ACHN (cell line): ENCODE measurements around the gene GRK7.
"Not testable (repeated sequence)": the region's sequence is repeated elsewhere in the genome, so short reads cannot be mapped to it uniquely, and the experiment has no call there.

Experiments used
- DNase-seq: peaks from one replicate; pipeline ENCODE4 v3.0.0-alpha.2; 2015
- in situ Hi-C: cut with HindIII; loops from 2 replicates; pipeline ENCODE4 v1.10.0; 2017; ENCODE audit warnings: low sequenced_read_pairs, low pct_ligation_motif_present, low pct_unique_long_range_greater_than_20kb

Gene GRK7

GRCh38 chr3:141746962-141747361, 16.2 kb upstream of the GRK7 start:
- in situ Hi-C loops, result no loop called here

DNA sequence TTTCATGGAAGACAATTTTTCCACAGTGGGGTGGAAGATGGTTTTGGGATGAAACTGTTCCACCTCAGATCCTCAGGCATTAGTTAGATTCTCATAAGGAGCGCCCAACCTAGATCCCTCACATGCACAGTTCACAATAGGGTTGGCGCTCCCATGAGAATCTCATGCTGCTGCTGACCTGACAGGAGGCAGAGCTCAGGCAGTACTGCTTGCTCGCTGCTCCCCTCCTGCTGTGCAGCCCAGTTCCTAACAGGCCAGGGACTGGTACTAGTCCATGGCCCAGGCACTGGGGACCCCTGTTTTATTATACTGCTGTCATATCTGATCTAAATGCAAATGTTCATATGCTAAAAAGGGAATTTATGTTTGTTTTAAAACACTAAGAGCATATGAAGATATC, 9.8 kb upstream of the GRK7 start:
- DNase-seq, result no peak
- in situ Hi-C loops, result no loop called here

More at GRCh38 chr3:141746962-141747361, 16.2 kb upstream of the GRK7 start:
- DNase-seq, result no peak

DNA sequence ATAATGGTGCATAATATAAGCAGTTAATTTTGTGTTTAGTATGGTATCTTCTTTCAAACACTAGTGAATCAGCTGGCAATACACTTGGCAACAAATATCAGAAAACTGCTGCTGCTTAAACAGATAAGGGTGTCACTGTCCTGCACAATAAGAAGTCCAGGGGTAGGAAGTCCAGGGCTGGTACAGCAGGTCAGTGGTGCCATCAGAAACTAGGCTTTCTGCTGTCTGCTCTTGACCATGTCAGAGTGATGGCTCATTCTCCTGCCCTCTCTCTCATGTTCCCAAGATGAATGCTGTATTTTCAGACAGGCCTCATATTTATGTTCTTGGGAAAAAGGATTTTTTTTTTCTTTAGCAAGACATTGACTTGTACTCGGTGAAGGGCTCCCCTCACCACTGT, 9.2 kb upstream of the GRK7 start:
- in situ Hi-C loops, result no loop called here

GRCh38 chr3:141762552-141762951, 656 bp upstream of the GRK7 start:
- in situ Hi-C loops, DNase-seq: not testable (repeated sequence)

More for the DNA sequence above, 9.2 kb upstream of the GRK7 start:
- DNase-seq, result no peak

DNA sequence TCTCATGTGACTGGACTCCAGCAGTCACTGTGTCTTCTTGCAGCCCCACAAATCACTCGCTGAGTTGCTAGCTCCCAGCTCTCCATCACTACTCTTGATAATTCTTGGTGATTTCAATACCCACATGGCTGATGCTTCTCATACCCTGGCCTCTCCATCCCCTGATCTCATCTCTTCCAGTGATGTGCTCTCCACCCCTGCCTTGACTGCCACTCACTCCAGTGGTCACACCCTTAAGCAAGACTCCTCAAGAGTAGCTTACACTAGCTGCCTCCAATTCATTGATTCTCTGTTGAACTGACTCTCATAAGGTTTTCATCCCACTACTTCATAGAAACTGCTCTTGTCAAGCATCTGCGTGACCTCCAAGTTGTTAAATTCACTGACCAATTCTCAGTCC, 837 bp downstream of the GRK7 start:
- in situ Hi-C loops, result no loop called here
- DNase-seq, result no peak

DNA sequence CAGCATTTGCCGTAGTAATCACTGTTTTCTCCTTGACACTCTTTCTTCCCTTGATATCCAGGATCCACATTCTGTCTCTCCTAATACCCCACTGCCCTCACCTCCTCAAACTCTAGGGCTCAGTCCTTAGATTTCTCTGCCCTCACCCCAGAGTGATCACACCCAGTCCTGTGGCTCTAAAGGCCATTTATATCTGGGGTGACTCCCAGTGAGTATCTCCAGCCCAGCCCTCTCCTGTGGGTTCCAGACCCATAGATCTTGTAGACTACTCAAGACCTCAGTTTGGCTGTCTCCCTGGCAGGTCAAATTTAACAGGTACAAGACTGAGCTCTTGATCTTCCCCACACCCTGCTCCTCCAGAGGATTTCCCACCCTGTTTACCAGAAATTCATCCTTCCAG, 1.3 kb downstream of the GRK7 start:
- in situ Hi-C loops, result no loop called here
- DNase-seq, result no peak

DNA sequence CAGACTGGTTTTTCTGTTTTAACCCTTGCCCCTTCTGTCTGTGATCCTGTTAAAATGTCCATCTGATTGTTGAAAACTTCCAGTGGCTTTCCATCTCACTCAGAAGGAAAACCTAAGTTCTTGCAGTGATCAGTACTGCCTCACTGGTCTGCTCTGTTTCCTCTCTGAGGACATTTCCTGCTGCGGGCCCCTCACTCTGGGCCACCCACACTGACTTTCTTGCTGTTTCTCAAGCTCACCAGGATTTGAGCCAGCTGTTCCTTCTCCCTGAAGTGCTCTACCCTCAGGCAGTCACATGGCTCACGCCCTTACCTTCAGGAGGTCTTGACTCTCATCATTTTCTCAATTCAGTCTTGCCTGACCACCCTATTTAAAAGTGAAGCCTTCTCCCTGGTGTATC, 1.8 kb downstream of the GRK7 start:
- no peak for DNase-seq
- in situ Hi-C loops, result no loop called here

GRCh38 chr3:141767066-141767465, 3.9 kb downstream of the GRK7 start:
- DNase-seq, result no peak
- in situ Hi-C loops, result no loop called here

- no peak for DNase-seq
- in situ Hi-C loops, result no loop called here
Measured at GRCh38 chr3:141769221-141769894, 6.2 kb downstream of the GRK7 start.

- in situ Hi-C loops, result no loop called here
- DNase-seq, result no peak
Measured at GRCh38 chr3:141773676-141774075, 10.5 kb downstream of the GRK7 start.

DNA sequence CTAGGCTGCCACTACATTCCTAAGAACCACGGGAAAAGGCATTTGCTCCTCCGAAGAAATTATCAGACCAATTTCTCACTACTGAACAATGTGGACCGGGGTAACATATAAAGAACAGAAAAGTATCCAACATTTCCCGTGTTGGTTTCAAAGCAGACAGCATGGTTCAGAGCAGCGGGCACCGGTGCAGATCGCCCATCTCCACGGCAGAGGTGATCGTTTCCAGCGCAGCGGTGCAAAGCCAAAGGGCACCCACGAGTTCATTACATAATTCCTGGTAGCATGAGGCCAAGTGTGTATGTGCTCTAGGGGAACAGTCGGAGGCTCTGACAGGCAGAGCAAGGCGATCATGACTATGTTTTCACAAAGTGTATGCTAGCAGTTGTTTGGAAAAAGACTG, 13.2 kb downstream of the GRK7 start:
- DNase-seq, result no peak
- in situ Hi-C loops, result no loop called here

DNA sequence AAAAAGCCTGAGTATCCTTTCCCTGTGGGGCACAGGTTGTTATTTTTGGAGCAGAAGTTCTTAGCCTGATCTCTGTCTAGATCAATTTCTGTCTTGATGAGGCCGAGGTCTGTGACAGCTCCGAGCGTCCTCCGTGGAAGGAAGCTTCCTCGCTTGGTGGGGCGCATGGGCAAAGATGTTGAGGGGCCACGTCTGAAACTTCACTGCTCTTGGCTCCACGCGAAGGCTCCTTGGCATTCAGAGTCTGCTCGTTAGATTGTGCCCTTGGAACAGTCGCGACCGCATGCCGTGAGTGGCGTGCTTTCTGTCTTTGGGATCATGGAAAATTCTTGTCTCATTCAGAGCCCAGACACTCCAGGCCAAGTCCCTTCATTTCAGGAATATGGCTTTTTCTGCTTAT, 13.7 kb downstream of the GRK7 start:
- DNase-seq, result no peak
- in situ Hi-C loops, result no loop called here

DNA sequence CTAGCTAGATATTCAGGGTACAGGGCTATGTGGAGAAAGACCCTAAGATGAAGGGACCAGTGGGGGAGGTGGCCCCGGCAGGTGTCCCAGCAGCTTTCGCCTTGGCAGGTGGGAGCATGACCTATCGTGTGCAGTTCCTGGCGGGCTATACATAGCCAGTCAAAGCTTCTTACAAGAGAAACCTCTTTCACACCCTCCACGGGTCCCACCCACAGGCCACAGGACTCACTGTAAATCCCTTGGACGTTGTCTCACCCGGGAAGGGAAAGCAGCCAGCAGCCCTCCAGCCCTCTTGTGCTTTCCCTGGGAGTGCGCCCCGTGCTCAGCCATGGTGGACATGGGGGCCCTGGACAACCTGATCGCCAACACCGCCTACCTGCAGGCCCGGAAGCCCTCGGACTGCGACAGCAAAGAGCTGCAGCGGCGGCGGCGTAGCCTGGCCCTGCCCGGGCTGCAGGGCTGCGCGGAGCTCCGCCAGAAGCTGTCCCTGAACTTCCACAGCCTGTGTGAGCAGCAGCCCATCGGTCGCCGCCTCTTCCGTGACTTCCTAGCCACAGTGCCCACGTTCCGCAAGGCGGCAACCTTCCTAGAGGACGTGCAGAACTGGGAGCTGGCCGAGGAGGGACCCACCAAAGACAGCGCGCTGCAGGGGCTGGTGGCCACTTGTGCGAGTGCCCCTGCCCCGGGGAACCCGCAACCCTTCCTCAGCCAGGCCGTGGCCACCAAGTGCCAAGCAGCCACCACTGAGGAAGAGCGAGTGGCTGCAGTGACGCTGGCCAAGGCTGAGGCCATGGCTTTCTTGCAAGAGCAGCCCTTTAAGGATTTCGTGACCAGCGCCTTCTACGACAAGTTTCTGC, 15.0 kb downstream of the GRK7 start:
- DNase-seq, result no peak
- in situ Hi-C loops, result no loop called here

DNA sequence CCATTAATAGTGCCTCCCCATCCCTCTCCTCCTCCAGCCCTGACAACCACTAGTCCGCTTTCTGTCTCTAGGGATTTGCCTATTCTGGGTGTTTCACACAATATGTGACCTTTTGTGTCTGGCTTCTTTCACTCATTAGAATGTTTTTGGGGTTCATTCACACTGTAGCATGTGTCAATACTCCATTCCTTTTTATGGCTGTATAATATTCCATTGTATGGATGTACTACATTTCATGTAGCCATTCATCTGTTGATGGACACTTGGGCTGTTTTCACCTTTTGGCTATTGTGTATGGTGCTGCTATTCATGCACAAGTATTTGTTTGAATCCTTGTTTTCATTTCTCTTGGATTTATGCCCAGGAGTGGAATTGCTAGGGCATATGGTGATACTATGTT, 16.5 kb downstream of the GRK7 start:
- in situ Hi-C loops, result no loop called here
- no peak for DNase-seq

DNA sequence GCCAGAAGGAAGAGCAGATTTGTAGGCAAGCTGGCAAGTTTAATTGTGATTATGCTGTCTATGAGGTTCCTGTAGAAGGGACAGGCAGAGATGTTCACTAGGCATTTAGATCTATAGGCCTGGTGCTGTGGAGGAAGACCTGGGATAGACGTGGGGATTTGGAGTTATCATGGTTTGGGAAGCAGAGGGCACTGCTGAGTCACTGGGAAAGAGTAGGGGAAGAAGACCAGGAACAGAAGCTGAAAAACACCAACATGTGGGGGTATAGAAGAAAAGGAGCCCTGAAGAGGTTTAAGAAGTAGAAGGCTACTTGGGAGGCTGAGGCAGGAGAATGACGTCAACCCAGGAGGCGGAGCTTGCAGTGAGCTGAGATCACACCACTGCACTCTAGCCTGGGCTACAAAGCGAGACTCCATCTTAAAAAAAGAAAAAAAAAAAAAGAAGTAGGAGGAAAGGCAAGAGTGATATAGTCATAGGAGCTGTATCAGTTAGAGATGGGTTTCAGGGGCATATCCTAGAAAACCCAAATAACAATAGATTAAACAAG, 19.3 kb downstream of the GRK7 start:
- peak; percentile 4 for DNase-seq
- in situ Hi-C loops, result no loop called here

GRCh38 chr3:141783632-141784031, 20.4 kb downstream of the GRK7 start:
- no peak for DNase-seq
- in situ Hi-C loops, result no loop called here

DNA sequence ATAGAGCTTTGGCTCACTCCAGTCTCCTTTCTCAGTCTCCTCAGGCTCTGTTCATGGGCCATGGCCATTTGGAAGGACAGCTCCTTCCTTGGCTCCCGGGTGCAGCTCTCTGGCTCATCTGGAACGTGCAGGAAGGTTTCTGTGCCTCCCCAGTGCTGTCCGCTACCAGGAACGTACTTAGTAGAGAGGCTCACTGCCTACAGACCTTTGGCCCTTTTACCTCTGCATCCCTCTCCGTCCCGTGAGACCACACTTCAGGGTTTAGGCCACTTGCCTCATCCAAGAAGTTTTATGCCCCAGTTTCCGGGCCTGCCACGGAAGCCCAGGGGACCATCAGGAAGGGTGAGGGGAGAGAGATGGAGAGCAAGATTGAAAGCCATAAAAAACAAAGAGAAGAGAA, 20.9 kb downstream of the GRK7 start:
- DNase-seq, result no peak
- in situ Hi-C loops, result no loop called here

GRCh38 chr3:141784531-141784930, 21.3 kb downstream of the GRK7 start:
- no peak for DNase-seq
- in situ Hi-C loops, result no loop called here

DNA sequence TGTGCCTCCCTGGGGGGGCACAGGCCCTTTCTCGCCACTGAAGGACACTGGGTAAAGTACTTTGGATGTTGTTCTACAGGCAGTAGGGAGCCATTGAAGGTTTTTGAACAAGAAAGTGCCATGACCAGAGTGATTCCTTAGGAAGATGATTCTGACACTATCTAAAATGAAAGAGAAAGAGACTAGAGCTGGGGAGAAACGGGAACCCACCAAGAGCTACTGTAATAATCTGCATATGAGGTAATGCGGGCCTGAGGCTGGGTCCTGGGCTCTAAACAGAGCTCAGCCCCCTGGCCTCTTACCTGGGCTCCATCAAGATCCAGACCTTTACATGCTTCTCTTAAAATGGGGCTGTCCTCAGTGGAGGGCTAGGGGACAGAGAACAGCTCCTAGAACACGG, 24.9 kb downstream of the GRK7 start:
- in situ Hi-C loops, result no loop called here
- DNase-seq, result no peak

GRCh38 chr3:141788750-141789149, 25.5 kb downstream of the GRK7 start:
- in situ Hi-C loops, DNase-seq: not testable (repeated sequence)
